Stimulated activated CD4-positive, alpha-beta T cell treated with anti-CD3 and anti-CD28 coated beads, Interleukin-1b, Interleukin-23, amount 100 ng/mL, for 4 hours (primary cell): ENCODE data around the gene PTPRB.

Experiments used
- DNase-seq, 2 donors: peaks; one replicate each; pipeline ENCODE4 v3.0.0-alpha.2; 2020; ENCODE audit warnings: low read depth in 2 of 2

The PTPRB gene

GRCh38 chr12:70637303-70638085, at the start of gene PTPRB:
PTPRB (minus strand) TSS chr12:70637429; CDS start chr12:70637395, 34 bp downstream.
- no peak for DNase-seq

GRCh38 chr12:70686907-70687306, 49.7 kb upstream of the PTPRB start:
- no peak for DNase-seq

GRCh38 chr12:70686299-70686698, 49.1 kb upstream of the PTPRB start:
- no peak for DNase-seq

- no peak for DNase-seq
These were observed 46.7 kb upstream of the PTPRB start for GRCh38 chr12:70683976-70684375.

GRCh38 chr12:70671698-70672097, 34.5 kb upstream of the PTPRB start:
- no peak for DNase-seq

- DNase-seq = no peak
These were observed 33.7 kb upstream of the PTPRB start for GRCh38 chr12:70670948-70671347.

GRCh38 chr12:70667253-70667652, 30.0 kb upstream of the PTPRB start:
- no peak for DNase-seq

- DNase-seq = no peak
These were observed 29.1 kb upstream of the PTPRB start for GRCh38 chr12:70666364-70666763.

- DNase-seq = no peak
These were observed 27.2 kb upstream of the PTPRB start for GRCh38 chr12:70664465-70664881.

GRCh38 chr12:70663838-70664237, 26.6 kb upstream of the PTPRB start:
- DNase-seq = no peak

GRCh38 chr12:70661466-70662161, 24.4 kb upstream of the PTPRB start:
- DNase-seq = no peak

- DNase-seq = no peak
These were observed 23.5 kb upstream of the PTPRB start for GRCh38 chr12:70660620-70661219.

- DNase-seq = no peak
These were observed 22.9 kb upstream of the PTPRB start for GRCh38 chr12:70660002-70660604.

- DNase-seq = no peak
These were observed 21.9 kb upstream of the PTPRB start for GRCh38 chr12:70659077-70659606.

- DNase-seq = no peak
These were observed 20.5 kb upstream of the PTPRB start for GRCh38 chr12:70657616-70658286.

GRCh38 chr12:70652451-70652850, 15.2 kb upstream of the PTPRB start:
- DNase-seq = no peak

GRCh38 chr12:70648831-70649230, 11.6 kb upstream of the PTPRB start:
- DNase-seq = no peak

GRCh38 chr12:70648191-70648590, 11.0 kb upstream of the PTPRB start:
- DNase-seq = no peak

GRCh38 chr12:70646850-70647249, 9.6 kb upstream of the PTPRB start:
- DNase-seq = no peak

- no peak for DNase-seq
These were observed 8.5 kb upstream of the PTPRB start for GRCh38 chr12:70645494-70646317.

- DNase-seq = no peak
These were observed 7.6 kb upstream of the PTPRB start for GRCh38 chr12:70644861-70645260.
